ENCODE measurements around the gene SLIT1.

SLIT1 gene

DNA sequence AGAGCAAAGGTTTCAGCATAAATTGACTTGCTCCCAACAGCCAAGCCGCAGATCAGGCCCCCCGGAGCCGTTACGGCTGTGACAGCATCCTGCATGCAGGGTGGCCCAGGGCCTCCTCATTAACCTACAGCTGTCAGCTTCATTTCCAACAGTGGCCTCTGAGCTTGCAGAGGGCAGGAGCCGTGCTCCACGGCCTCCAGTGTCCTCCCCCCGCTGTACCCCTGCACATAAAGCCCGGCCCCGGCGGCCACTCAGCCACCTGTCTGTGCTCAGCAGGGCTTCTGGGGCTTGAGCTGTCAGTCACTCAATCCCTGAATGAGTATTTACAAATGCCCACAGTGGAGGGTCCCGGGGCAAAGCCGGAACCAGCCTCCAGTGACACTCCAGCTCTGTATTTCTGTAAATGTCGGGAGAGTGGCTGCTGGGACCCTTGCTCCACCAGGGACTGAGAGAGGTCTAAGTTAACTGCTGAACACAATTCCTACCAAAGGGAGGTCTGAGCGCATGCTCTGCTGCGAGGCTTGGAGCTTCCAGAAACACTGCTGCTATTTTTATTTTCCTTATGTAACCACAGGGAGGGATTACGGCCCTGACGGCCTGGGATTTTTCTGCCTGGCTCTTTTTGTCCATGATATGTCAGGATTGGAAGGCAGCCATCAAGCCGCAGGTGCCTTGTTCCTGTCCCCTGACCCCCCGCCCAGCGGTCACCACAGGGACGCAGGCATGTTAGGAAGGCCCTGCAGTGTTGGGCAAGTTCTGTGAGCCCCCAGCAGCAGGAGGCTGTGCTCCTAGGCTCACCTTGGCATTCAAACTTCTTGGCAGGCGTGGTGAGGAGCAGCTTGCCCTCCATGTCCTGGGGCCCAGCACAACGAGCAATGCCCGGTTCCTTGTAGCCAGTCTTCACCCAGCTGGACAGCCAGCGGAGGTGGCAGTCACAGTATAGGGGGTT, 165.0 kb downstream of the SLIT1 start:
- peak; percentile 11 for DNase-seq (ENCODE audit: low read depth)
- H3K4me3 ChIP-seq (ENCODE audit: low read length) = no peak overlapping the region
- no peak for TF ChIP-seq CTCF (conservative IDR thresholded peaks at IDR 0.05; ENCODE audit: low read length)

DNA sequence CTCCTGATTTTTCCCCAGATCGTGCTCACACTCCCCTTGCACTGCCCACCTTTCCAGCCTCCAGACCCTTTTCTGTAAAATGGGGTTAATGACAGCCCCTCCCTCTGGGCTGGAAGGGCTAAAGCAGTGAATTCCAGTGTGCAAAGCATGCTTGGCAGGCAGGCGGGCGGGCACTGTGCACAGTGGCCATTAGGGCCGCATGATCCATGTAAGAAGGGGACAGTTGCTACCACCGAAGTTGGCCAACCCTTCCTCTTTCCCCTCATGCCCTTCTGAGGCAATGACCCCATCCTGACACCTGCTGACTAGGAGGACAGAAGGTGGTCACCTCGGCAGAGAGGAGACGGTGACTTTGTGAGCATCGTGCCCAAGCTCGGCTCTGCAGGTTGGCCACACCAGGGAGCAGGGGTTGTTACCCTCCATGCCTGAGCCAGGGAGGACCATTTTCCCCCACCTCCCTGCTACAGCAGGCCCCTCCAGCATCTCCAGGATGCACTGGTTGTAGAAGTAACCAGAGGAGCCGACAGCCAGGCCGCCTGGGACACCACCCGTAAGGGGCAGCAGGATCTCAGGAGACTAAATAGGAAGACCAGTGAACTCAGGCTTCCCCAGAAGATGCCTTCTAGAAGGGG, 166.4 kb downstream of the SLIT1 start:
- TF ChIP-seq CTCF (conservative IDR thresholded peaks at IDR 0.05; ENCODE audit: low read length) = no peak
- no peak overlapping the region for H3K4me3 ChIP-seq (ENCODE audit: low read length)
- DNase-seq (ENCODE audit: low read depth) = no peak

DNA sequence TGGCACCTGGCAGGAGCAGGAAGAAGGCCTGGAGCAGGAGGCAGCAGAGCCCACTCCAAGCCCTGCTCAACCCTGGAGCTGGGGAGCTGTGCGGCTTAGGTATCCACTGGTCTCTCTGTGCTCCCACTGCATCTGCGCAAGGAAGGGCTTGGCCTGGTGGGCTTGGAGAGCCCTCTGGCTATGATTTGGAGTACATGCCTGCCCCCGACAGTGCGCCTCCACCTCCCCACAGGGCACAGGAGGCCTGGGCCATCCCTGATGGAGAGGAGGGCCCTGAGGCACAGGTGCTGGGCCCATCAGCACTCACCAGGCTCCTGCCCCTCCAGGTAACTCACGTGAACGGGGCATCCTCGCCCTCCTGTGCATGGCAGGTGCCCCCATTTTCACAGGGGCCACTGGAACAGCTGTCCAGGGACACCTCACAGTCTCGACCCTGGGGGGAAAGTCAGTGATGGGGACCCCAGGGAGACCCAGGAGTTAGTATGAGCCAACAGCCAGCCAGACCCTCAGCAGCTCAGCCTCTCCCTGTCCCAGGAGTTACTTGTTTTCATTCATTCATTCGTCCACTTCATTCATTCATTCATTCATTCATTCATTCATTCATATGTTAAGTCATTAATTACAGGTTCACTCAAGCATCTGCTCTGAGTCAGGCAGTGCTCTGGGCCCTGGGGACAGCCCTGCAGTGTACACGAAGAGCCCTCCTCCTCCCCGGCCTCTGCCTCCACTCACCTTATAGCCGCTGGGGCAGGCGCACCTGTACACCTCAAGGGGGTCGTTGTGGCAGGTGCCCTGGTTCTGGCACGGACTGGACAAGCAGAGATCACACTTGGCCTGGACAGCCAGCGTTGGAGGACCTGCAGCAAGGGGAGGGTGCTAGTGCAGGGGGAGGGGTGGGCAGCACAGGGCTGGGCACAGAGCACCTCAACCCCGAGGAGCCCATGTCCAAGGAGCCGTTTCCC, 167.2 kb downstream of the SLIT1 start:
- no peak overlapping the region for H3K4me3 ChIP-seq (ENCODE audit: low read length)
- DNase-seq (ENCODE audit: low read depth) = no peak
- TF ChIP-seq CTCF (conservative IDR thresholded peaks at IDR 0.05; ENCODE audit: low read length) = no peak

GRCh38 chr10:97017474-97017903, 168.3 kb downstream of the SLIT1 start:
- TF ChIP-seq CTCF (conservative IDR thresholded peaks at IDR 0.05; ENCODE audit: low read length) = no peak
- DNase-seq (ENCODE audit: low read depth) = no peak
- H3K4me3 ChIP-seq (ENCODE audit: low read length) = no peak overlapping the region

GRCh38 chr10:97016728-97017473, 168.9 kb downstream of the SLIT1 start:
- TF ChIP-seq CTCF (conservative IDR thresholded peaks at IDR 0.05; ENCODE audit: low read length) = no peak
- DNase-seq (ENCODE audit: low read depth) = no peak
- H3K4me3 ChIP-seq (ENCODE audit: low read length) = no peak overlapping the region

DNA sequence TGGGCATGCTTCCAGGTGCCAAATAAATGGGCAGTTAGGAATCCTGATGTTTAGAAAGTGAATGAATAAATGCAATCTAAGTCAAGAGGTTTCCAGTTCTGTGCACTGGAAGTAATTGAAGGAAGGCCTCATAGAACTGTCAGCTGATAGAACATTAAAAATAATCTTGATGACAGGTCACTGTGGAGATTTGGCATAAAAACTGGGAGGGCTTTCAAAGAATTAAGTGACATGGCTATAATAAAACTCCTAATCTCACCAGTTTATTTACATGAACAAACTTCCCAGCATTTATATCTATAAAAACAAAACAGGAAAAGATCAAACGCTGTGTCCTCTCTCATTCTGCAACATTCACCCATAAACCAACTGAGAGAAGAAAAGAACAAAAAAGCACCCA, 170.5 kb downstream of the SLIT1 start:
- no peak for TF ChIP-seq CTCF (conservative IDR thresholded peaks at IDR 0.05; ENCODE audit: low read length)
- no peak for DNase-seq (ENCODE audit: low read depth)
- H3K4me3 ChIP-seq (ENCODE audit: low read length) = no peak overlapping the region
